Brain microvascular endothelial cell (primary cell): ENCODE results near the gene LIN37.

Source experiments
- DNase-seq: peaks from one replicate; pipeline ENCODE4 v3.0.0-alpha.2; 2020
- H3K27ac ChIP-seq: fragments of 250-450 bp; sonication (Bioruptor Pico); 2 replicates; pipeline ENCODE4 v1.5.1; 2020; ENCODE audit warnings: mild to moderate bottlenecking, moderate library complexity
- H3K27me3 ChIP-seq: fragments of 250-450 bp; sonication (Bioruptor Pico); replicated peaks from 2 replicates; pipeline ENCODE4 v1.5.1; 2020; ENCODE audit warnings: mild to moderate bottlenecking
- H3K36me3 ChIP-seq: fragments of 250-450 bp; sonication (Bioruptor Pico); replicated peaks from 2 replicates; pipeline ENCODE4 v1.5.1; 2020; ENCODE audit warnings: mild to moderate bottlenecking
- H3K4me3 ChIP-seq: 2 replicates; pipeline ENCODE4 v1.5.1; 2011; ENCODE audit warnings: low read depth, mild to moderate bottlenecking, control low read depth, low read length, moderate library complexity
- in situ Hi-C: cut with HindIII; loops from 2 replicates; pipeline ENCODE4 v1.10.0; 2017; ENCODE audit warnings: low sequenced_read_pairs, low pct_ligation_motif_present
- TF ChIP-seq, protein P1 (sequence below): IDR thresholded peaks from 2 replicates; pipeline ENCODE4 v1.5.1; 2011; ENCODE audit warnings: low read depth, mild to moderate bottlenecking, moderate library complexity, low read length, control low read depth, inconsistent platforms; ENCODE audit errors: missing control alignments

Gene LIN37

DNA sequence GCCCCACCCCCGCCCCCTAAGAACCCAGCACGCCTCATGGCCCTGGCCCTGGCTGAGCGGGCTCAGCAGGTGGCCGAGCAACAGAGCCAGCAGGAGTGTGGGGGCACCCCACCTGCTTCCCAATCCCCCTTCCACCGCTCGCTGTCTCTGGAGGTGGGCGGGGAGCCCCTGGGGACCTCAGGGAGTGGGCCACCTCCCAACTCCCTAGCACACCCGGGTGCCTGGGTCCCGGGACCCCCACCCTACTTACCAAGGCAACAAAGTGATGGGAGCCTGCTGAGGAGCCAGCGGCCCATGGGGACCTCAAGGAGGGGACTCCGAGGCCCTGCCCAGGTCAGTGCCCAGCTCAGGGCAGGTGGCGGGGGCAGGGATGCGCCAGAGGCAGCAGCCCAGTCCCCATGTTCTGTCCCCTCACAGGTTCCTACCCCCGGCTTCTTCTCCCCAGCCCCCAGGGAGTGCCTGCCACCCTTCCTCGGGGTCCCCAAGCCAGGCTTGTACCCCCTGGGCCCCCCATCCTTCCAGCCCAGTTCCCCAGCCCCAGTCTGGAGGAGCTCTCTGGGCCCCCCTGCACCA lies 38.9 kb downstream of the LIN37 start:
- Histone ChIP-seq H3K27ac (no peak overlapping the region), H3K4me3 (no peak overlapping the region), H3K27me3 (no peaks in the 10 kb centered on the region), H3K36me3 (no peaks in the 10 kb centered on the region)
- in situ Hi-C loops: no loop called here
- TF ChIP-seq, protein P1, sequence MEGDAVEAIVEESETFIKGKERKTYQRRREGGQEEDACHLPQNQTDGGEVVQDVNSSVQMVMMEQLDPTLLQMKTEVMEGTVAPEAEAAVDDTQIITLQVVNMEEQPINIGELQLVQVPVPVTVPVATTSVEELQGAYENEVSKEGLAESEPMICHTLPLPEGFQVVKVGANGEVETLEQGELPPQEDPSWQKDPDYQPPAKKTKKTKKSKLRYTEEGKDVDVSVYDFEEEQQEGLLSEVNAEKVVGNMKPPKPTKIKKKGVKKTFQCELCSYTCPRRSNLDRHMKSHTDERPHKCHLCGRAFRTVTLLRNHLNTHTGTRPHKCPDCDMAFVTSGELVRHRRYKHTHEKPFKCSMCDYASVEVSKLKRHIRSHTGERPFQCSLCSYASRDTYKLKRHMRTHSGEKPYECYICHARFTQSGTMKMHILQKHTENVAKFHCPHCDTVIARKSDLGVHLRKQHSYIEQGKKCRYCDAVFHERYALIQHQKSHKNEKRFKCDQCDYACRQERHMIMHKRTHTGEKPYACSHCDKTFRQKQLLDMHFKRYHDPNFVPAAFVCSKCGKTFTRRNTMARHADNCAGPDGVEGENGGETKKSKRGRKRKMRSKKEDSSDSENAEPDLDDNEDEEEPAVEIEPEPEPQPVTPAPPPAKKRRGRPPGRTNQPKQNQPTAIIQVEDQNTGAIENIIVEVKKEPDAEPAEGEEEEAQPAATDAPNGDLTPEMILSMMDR: no peak
- DNase-seq: no peak

DNA sequence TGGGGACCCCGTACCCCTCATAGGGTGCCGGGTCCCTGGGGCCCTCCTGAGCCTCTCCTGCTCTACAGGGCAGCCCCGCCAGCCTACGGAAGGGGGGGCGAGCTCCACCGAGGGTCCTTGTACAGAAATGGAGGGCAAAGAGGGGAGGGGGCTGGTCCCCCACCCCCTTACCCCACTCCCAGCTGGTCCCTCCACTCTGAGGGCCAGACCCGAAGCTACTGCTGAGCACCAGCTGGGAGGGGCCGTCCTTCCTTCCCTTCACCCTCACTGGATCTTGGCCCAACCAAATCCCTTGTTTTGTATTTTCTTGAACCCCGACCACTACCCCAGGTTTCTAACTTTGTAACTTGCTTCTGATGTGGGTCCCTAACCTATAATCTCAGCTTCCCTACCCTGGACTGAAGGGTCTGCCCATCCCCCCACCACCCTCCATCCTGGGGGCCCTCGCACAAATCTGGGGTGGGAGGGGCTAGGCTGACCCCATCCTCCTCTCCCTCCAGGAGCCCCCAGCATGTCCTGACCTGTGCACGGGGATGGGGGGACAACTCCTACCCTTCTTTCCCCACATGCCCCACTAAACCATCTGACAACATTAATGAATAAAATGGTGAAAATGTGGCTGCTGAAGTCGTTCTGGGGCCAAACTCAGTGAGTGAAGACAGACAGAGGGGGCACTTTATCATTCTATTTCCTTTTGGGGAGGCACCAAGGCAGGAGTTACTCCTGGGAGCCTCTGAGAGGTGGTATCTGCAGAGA lies 40.0 kb downstream of the LIN37 start:
- TF ChIP-seq, protein P1: no peak
- Histone ChIP-seq H3K27ac (no peak overlapping the region), H3K36me3 (no peaks in the 10 kb centered on the region), H3K27me3 (no peaks in the 10 kb centered on the region), H3K4me3 (no peak overlapping the region)
- in situ Hi-C loops: no loop called here
- no peak for DNase-seq

GRCh38 chr19:35789195-35789977 lies 41.0 kb downstream of the LIN37 start:
- TF ChIP-seq, protein P1: no peak
- Histone ChIP-seq H3K27ac (no peak overlapping the region), H3K36me3 (no peaks in the 10 kb centered on the region), H3K4me3 (no peak overlapping the region), H3K27me3 (no peaks in the 10 kb centered on the region)
- no peak for DNase-seq
- in situ Hi-C loops: no loop called here

GRCh38 chr19:35789978-35790944 lies 41.9 kb downstream of the LIN37 start:
- Histone ChIP-seq H3K27ac (no peak overlapping the region), H3K4me3 (no peak overlapping the region)
- in situ Hi-C loops: no loop called here

More at GRCh38 chr19:35789978-35790944, 41.9 kb downstream of the LIN37 start:
- no peaks in the 10 kb centered on the region for H3K36me3 ChIP-seq
- TF ChIP-seq, protein P1: no peak
- no peaks in the 10 kb centered on the region for H3K27me3 ChIP-seq
- no peak for DNase-seq
